Vagina (tissue), 2 donors: ENCODE results near the gene MOCS1. TPM values are rescaled to one million over a fixed set of nuclear protein-coding genes. Genes with fewer than 3 reads are reported as not detected.

Experiments
- DNase-seq, 2 donors: peaks; one replicate each; pipeline ENCODE4 v3.0.0-alpha.2; 2017; ENCODE audit errors: extremely low spot score in 2 of 2
- H3K27ac ChIP-seq: fragments of 200-600 bp; sonication (generic); one replicate; pipeline ENCODE4 v1.5.1; 2019
- H3K27me3 ChIP-seq: fragments of 200-600 bp; sonication (generic); one replicate; pipeline ENCODE4 v1.5.1; 2019
- H3K36me3 ChIP-seq, 2 donors: fragments of 200-600 bp; sonication (generic); one replicate each; pipeline ENCODE4 v1.5.1; 2017 to 2019
- H3K4me1 ChIP-seq: fragments of 200-600 bp; sonication (generic); one replicate; pipeline ENCODE4 v1.5.1; 2019
- H3K4me3 ChIP-seq, 2 donors: fragments of 200-600 bp; sonication (generic); 1 replicate in 1 of 2; 2 replicates in 1 of 2; pipeline ENCODE4 v1.5.1; 2016 to 2019
- H3K9me3 ChIP-seq: fragments of 200-600 bp; sonication (generic); one replicate; pipeline ENCODE4 v1.5.1; 2019
- POLR2A ChIP-seq, 2 donors: fragments of 450-650 bp; IDR thresholded peaks; one replicate each; pipeline ENCODE4 v1.6.1; 2017; ENCODE audit warnings: antibody characterized with exemption in 2 of 2, mild to moderate bottlenecking in 2 of 2, moderate library complexity in 2 of 2
- POLR2AphosphoS5 ChIP-seq, 2 donors: sonication (generic); formaldehyde crosslinking; IDR thresholded peaks; one replicate each; pipeline ENCODE4 v1.9.0; 2017; ENCODE audit warnings: antibody characterized with exemption in 2 of 2, mild to moderate bottlenecking in 2 of 2, low read depth in 1 of 2; ENCODE audit not compliant: insufficient read depth in 1 of 2
- intact Hi-C: fragments of 100-400 bp; cut with DNase I; formaldehyde crosslinking; loops from one replicate; pipeline ENCODE4 v1.15.1; 2023
- total RNA-seq: library from RNA; depleted of rRNA; stranded (reverse); fragments of >200 nt; gene quantifications from one replicate; pipeline ENCODE4 v1.2.3, GENCODE V29; 2016
- TF ChIP-seq, protein P1 (sequence below), 3 experiments: fragments of 450-650 bp in 2 of 3; fragments of 200-600 bp in 1 of 3; sonication (generic) in 1 of 3; IDR thresholded peaks; one replicate each; pipeline ENCODE4 v1.5.1; 2017 to 2019; ENCODE audit warnings: antibody characterized with exemption in 3 of 3, mild to moderate bottlenecking in 2 of 3, moderate library complexity in 2 of 3

MOCS1 gene
- total RNA-seq, 1 donor from 2014 or later: 14.7 TPM

DNA sequence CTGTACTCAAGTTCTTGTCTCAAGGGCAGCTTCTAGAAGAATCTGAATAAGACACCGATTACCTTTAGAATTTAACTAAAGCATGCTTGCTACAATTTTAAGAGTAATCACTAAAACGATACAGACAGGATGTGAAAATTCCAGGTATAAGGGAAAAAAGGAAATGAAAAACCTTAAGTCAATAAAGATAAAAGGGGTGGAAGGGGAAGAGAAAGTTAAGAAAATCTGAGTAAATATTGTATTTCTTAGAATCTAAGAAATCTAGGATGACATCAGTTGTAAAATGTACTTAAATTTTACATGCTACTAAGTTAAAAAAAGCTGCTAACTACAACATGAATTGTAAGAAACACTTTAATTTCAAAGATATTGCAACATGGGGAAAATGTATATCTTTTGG is 30.3 kb upstream of the MOCS1 start:
- H3K4me3 ChIP-seq: no peak overlapping the region
- no peak for DNase-seq
- no peaks in the 10 kb centered on the region for H3K27me3 ChIP-seq
- H3K27ac ChIP-seq: no peak overlapping the region
- no peaks in the 10 kb centered on the region for H3K9me3 ChIP-seq
- no peaks in the 10 kb centered on the region for H3K36me3 ChIP-seq
- no peak for TF ChIP-seq POLR2A (IDR thresholded peaks at IDR 0.05)
- TF ChIP-seq POLR2AphosphoS5 (IDR thresholded peaks at IDR 0.05; ENCODE audit: insufficient read depth in 1 of 2, low read depth in 1 of 2): no peak
- TF ChIP-seq, protein P1, sequence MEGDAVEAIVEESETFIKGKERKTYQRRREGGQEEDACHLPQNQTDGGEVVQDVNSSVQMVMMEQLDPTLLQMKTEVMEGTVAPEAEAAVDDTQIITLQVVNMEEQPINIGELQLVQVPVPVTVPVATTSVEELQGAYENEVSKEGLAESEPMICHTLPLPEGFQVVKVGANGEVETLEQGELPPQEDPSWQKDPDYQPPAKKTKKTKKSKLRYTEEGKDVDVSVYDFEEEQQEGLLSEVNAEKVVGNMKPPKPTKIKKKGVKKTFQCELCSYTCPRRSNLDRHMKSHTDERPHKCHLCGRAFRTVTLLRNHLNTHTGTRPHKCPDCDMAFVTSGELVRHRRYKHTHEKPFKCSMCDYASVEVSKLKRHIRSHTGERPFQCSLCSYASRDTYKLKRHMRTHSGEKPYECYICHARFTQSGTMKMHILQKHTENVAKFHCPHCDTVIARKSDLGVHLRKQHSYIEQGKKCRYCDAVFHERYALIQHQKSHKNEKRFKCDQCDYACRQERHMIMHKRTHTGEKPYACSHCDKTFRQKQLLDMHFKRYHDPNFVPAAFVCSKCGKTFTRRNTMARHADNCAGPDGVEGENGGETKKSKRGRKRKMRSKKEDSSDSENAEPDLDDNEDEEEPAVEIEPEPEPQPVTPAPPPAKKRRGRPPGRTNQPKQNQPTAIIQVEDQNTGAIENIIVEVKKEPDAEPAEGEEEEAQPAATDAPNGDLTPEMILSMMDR (IDR thresholded peaks at IDR 0.05): no peak
- intact Hi-C loops: no loop called here
- H3K4me1 ChIP-seq: no peaks in the 10 kb centered on the region

DNA sequence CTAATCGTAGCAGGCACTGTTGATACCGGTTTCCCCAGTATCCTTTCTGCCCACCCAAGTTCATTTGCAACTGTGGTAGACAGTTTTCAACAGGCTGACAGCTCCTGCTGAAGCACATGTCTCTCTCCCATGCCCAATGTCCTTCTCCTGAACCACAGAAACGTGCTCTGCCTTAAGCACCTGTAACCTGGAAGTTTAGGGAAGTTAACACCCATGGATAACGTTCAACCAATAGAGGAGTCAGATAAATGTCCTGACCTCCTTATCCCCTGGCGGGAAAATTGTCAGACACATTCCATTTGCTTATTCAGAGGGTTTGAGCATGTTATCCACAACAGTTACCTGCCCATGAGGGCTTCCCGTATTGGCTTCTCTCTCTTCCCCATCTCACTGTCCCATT is 29.8 kb upstream of the MOCS1 start:
- intact Hi-C loops: no loop called here
- Histone ChIP-seq H3K4me3 (no peak overlapping the region), H3K27ac (no peak overlapping the region), H3K4me1 (no peaks in the 10 kb centered on the region), H3K9me3 (no peaks in the 10 kb centered on the region), H3K36me3 (no peaks in the 10 kb centered on the region), H3K27me3 (no peaks in the 10 kb centered on the region)
- DNase-seq: no peak
- TF ChIP-seq POLR2AphosphoS5 (IDR thresholded peaks at IDR 0.05; ENCODE audit: insufficient read depth in 1 of 2, low read depth in 1 of 2): no peak
- no peak for TF ChIP-seq POLR2A (IDR thresholded peaks at IDR 0.05)
- TF ChIP-seq, protein P1 (IDR thresholded peaks at IDR 0.05): no peak

DNA sequence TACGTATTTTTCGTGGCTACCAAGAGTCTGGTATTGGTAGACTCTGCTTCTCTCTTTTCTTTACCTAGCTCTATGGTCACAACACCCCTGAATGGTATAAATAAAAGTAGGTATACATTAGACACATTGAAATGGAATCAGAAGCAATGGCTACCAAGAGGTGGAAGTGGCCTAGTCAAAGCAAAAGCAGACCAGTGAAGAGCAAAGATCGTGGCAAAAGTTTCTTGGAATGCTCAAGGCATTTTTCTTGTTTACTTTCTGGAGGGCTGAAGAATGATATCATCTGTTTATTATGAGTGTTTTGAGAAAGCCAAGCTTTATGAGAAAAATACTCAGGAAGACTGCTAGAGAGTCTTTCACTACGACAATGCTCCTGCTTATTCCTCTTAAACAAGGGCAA is 28.6 kb upstream of the MOCS1 start:
- no peak overlapping the region for H3K27ac ChIP-seq
- H3K9me3 ChIP-seq: no peaks in the 10 kb centered on the region
- TF ChIP-seq POLR2AphosphoS5 (IDR thresholded peaks at IDR 0.05; ENCODE audit: insufficient read depth in 1 of 2, low read depth in 1 of 2) (no peak), POLR2A (IDR thresholded peaks at IDR 0.05) (no peak)
- TF ChIP-seq, protein P1 (IDR thresholded peaks at IDR 0.05): no peak
- H3K36me3 ChIP-seq: no peaks in the 10 kb centered on the region
- H3K4me3 ChIP-seq: no peak overlapping the region
- no peak for DNase-seq
- no peaks in the 10 kb centered on the region for H3K27me3 ChIP-seq
- intact Hi-C loops: no loop called here
- no peaks in the 10 kb centered on the region for H3K4me1 ChIP-seq

DNA sequence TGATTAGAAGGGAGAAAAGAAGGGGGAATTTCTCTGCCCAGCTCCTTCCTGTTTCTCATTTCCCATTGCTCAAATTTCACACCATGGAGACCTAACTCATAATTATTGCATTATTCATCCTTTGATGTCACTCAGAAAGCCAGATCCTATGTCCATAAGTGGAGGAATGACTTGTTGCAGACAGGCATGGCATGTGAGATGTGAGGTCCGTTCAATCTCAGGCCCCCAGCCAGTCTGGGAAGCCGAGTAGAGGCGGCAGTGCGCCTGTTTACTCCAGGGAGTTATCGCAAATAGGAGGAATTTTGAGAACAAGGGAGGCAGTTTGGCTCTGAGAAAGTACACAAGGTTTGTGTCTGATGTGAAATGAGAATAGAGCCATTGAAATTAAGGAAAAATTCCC is 26.9 kb upstream of the MOCS1 start:
- TF ChIP-seq, protein P1 (IDR thresholded peaks at IDR 0.05): no peak
- TF ChIP-seq POLR2AphosphoS5 (IDR thresholded peaks at IDR 0.05; ENCODE audit: insufficient read depth in 1 of 2, low read depth in 1 of 2): no peak
- TF ChIP-seq POLR2A (IDR thresholded peaks at IDR 0.05): no peak
- no peak overlapping the region for H3K4me3 ChIP-seq
- H3K36me3 ChIP-seq: no peaks in the 10 kb centered on the region
- no peak for DNase-seq
- intact Hi-C loops: no loop called here
- peak overlapping the region; percentile 17 for H3K27ac ChIP-seq
- no peaks in the 10 kb centered on the region for H3K4me1 ChIP-seq
- no peaks in the 10 kb centered on the region for H3K27me3 ChIP-seq
- H3K9me3 ChIP-seq: no peaks in the 10 kb centered on the region

DNA sequence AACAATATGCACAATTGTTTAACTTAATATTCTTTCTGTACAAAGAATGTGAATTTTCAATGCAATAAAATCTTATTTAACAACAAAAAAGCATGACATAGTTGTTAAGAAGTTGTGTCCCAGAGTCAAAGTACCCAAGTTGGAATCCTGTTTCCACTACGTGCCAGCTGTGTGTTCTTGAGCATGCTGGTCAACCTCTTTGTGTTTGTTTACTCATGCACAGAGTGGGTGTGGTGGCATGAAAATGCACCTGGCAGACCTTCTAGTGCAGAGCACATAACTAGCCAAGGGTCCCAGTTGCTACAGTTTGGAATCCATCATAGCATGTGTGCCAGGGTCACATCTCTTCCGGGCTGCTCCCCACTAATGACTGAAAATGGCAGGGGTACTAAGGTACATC is 24.7 kb upstream of the MOCS1 start:
- Histone ChIP-seq H3K9me3 (no peaks in the 10 kb centered on the region), H3K4me3 (no peak overlapping the region), H3K4me1 (no peaks in the 10 kb centered on the region), H3K36me3 (no peaks in the 10 kb centered on the region), H3K27me3 (no peaks in the 10 kb centered on the region), H3K27ac (no peak overlapping the region)
- intact Hi-C loops: no loop called here
- TF ChIP-seq, protein P1 (IDR thresholded peaks at IDR 0.05): no peak
- no peak for TF ChIP-seq POLR2A (IDR thresholded peaks at IDR 0.05)
- TF ChIP-seq POLR2AphosphoS5 (IDR thresholded peaks at IDR 0.05; ENCODE audit: insufficient read depth in 1 of 2, low read depth in 1 of 2): no peak
- DNase-seq: no peak
